ENCODE data around the gene CNTNAP5. TPM values are rescaled to one million over a fixed set of nuclear protein-coding genes. Genes with fewer than 3 reads are reported as not detected.

The CNTNAP5 gene
- total RNA-seq, 1 experiment from 2014 or later: 0.48 TPM

GRCh38 chr2:124308319-124309062, 283.4 kb downstream of the CNTNAP5 start:
- Histone ChIP-seq H3K79me2 (ENCODE audit: insufficient read depth, low read length) (no peaks in the 10 kb centered on the region), H3K56ac (ENCODE audit: insufficient read length, low read depth, low read length) (no peak overlapping the region), H3K27ac (ENCODE audit: insufficient read length, low read depth, low read length) (no peak overlapping the region), H3K4ac (ENCODE audit: low read depth, low read length) (no peak overlapping the region), H3K79me1 (ENCODE audit: insufficient read depth, low read depth, low read length, poor library complexity, severe bottlenecking) (no peaks in the 10 kb centered on the region), H2BK5ac (ENCODE audit: insufficient read length, low read length) (no peak overlapping the region), H3K9ac (ENCODE audit: extremely low read depth, insufficient read length, low read length) (no peak overlapping the region), H4K20me1 (ENCODE audit: control insufficient read depth, insufficient read depth, insufficient read length) (no peaks in the 10 kb centered on the region), H3K14ac (ENCODE audit: insufficient read depth, low read length) (no peak overlapping the region), H3K23me2 (ENCODE audit: insufficient read length, low read depth, low read length, poor library complexity, severe bottlenecking) (no peaks in the 10 kb centered on the region), H2BK12ac (ENCODE audit: insufficient read length, low read depth, low read length) (no peak overlapping the region), H4K5ac (ENCODE audit: insufficient read length, low read depth, low read length) (no peak overlapping the region), H2BK120ac (ENCODE audit: low read depth, low read length, poor library complexity, severe bottlenecking) (no peak overlapping the region), H2BK15ac (ENCODE audit: low read depth, low read length) (no peak overlapping the region), H3K4me2 (ENCODE audit: insufficient read depth, insufficient read length, low read length) (no peak overlapping the region), H4K91ac (ENCODE audit: insufficient read length, low read depth, low read length) (no peak overlapping the region), H3K23ac (ENCODE audit: insufficient read length, low read depth, low read length) (no peak overlapping the region), H3K4me1 (ENCODE audit: insufficient read depth, low read length) (no peaks in the 10 kb centered on the region), H2BK20ac (ENCODE audit: low read depth, low read length, poor library complexity, severe bottlenecking) (no peak overlapping the region), H2AK5ac (ENCODE audit: insufficient read length, low read length) (no peak overlapping the region), H3T11ph (ENCODE audit: low read length) (no peak overlapping the region), H3K27me3 (ENCODE audit: insufficient read depth, low read length) (no peaks in the 10 kb centered on the region), H3K18ac (ENCODE audit: insufficient read length, low read depth, low read length) (no peak overlapping the region), H3K9me3 (ENCODE audit: control insufficient read depth, low read depth, low read length) (no peaks in the 10 kb centered on the region), H4K8ac (replicated peaks; ENCODE audit: insufficient read length, low read depth, low read length) (no peak overlapping the region), H2AFZ (ENCODE audit: low read length) (no peak overlapping the region)
- no peak for DNase-seq
- peaks cover 0 to 3% of the 10 kb centered on the region in 2 experiments; a peak in 1 of 5 replicates for H3K9me3 Mint-ChIP-seq
- no peak overlapping the region for H3K27ac Mint-ChIP-seq
- no peak for TF ChIP-seq CTCF (conservative IDR thresholded peaks at IDR 0.05)
- H3K36me3 Mint-ChIP-seq (ENCODE audit: insufficient read depth in 1 of 3, low read depth in 3 of 3): no peaks in the 10 kb centered on the region
- no CpG with 5 or more reads among the region's 1 CpG for WGBS (ENCODE audit: extremely low coverage, insufficient read length, low lambda C conversion rate)
- H3K27me3 Mint-ChIP-seq (ENCODE audit: low read depth): no peaks in the 10 kb centered on the region
- no peaks in the 10 kb centered on the region for H3K4me1 Mint-ChIP-seq
- no peak overlapping the region for H3K4me3 Mint-ChIP-seq
